HepG2 (cell line): ENCODE data around the gene MRPL38. TPM values are rescaled to one million over a fixed set of nuclear protein-coding genes. Genes with fewer than 3 reads are reported as not detected.

Source experiments
- AHR ChIP-seq: IDR thresholded peaks from 2 replicates; pipeline ENCODE4 v1.6.1; 2018; ENCODE audit warnings: missing genetic modification reagents, missing compliant biosample characterization
- ATRX ChIP-seq: sonication (generic); formaldehyde crosslinking; IDR thresholded peaks from 2 replicates; pipeline ENCODE4 v1.4.0; 2020; ENCODE audit warnings: missing genetic modification reagents, borderline replicate concordance
- FOXJ3 ChIP-seq: sonication (generic); formaldehyde crosslinking; IDR thresholded peaks from 2 replicates; pipeline ENCODE4 v1.4.0; 2020; ENCODE audit warnings: missing genetic modification reagents, mild to moderate bottlenecking, borderline replicate concordance
- GPN1 ChIP-seq: sonication (generic); formaldehyde crosslinking; IDR thresholded peaks from 2 replicates; pipeline ENCODE4 v1.5.1; 2020; ENCODE audit warnings: missing genetic modification reagents, borderline replicate concordance
- HNRNPL ChIP-seq: fragments of 200-400 bp; formaldehyde crosslinking; IDR thresholded peaks from 2 replicates; pipeline ENCODE4 v1.6.1; 2017; ENCODE audit warnings: mild to moderate bottlenecking, low read depth, low read length
- JARID2 ChIP-seq: sonication (generic); formaldehyde crosslinking; IDR thresholded peaks from 2 replicates; pipeline ENCODE4 v1.8.1; 2023; ENCODE audit warnings: missing genetic modification reagents, inconsistent platforms; ENCODE audit not compliant: insufficient replicate concordance
- MTERF4 ChIP-seq: sonication (generic); formaldehyde crosslinking; IDR thresholded peaks from 2 replicates; pipeline ENCODE4 v1.8.0; 2023; ENCODE audit warnings: mild to moderate bottlenecking, missing genetic modification reagents
- NCOR1 ChIP-seq: fragments of 200-600 bp; sonication (generic); IDR thresholded peaks from 2 replicates; pipeline ENCODE4 v1.7.0; 2017; ENCODE audit warnings: antibody characterized with exemption, low read length, borderline replicate concordance
- PATZ1 ChIP-seq: sonication (generic); formaldehyde crosslinking; IDR thresholded peaks from 2 replicates; pipeline ENCODE4 v1.4.0; 2020; ENCODE audit warnings: missing genetic modification reagents
- STAG1 ChIP-seq: sonication (generic); formaldehyde crosslinking; IDR thresholded peaks from 2 replicates; pipeline ENCODE4 v1.4.0; 2020; ENCODE audit warnings: missing genetic modification reagents
- TFE3 ChIP-seq: IDR thresholded peaks from 2 replicates; pipeline ENCODE4 v1.6.1; 2016
- ZC3H13 ChIP-seq: sonication (generic); formaldehyde crosslinking; IDR thresholded peaks from 2 replicates; pipeline ENCODE4 v1.8.1; 2023; ENCODE audit warnings: mild to moderate bottlenecking, missing genetic modification reagents, moderate library complexity
- ZNF577 ChIP-seq: sonication (generic); formaldehyde crosslinking; IDR thresholded peaks from 2 replicates; pipeline ENCODE4 v1.4.0; 2020; ENCODE audit warnings: mild to moderate bottlenecking, low read depth, missing genetic modification reagents, borderline replicate concordance
- ZNF670 ChIP-seq: sonication (generic); formaldehyde crosslinking; IDR thresholded peaks from 2 replicates; pipeline ENCODE4 v1.8.0; 2022; ENCODE audit warnings: mild to moderate bottlenecking, missing genetic modification reagents, borderline replicate concordance
- ZNF83 ChIP-seq: sonication (generic); formaldehyde crosslinking; IDR thresholded peaks from 2 replicates; pipeline ENCODE4 v1.4.0; 2020; ENCODE audit warnings: missing genetic modification reagents, mild to moderate bottlenecking, borderline replicate concordance
- ZSCAN21 ChIP-seq: sonication (generic); formaldehyde crosslinking; IDR thresholded peaks from 2 replicates; pipeline ENCODE4 v1.8.0; 2022; ENCODE audit warnings: mild to moderate bottlenecking, missing genetic modification reagents, moderate library complexity, borderline replicate concordance
- polyA plus RNA-seq, 8 experiments: library from polyadenylated mRNA; depleted of rRNA in 3 of 8; stranded (reverse) in 7 of 8; unstranded in 1 of 8; fragments of >200 nt; fragmentation: Illumina TruSeq in 4 of 8; extraction: Trizol in 4 of 8; gene quantifications; 2 replicates each; pipeline versions ENCODE4 v1.2.1 to v1.2.3, GENCODE V29; 2011 to 2016; ENCODE audit warnings: low read depth in 4 of 8, missing spikeins in 1 of 8, mixed read lengths in 1 of 8; ENCODE audit not compliant: insufficient read depth in 1 of 8
- total RNA-seq, 5 experiments: library from RNA; depleted of rRNA; stranded (reverse); fragments of >200 nt; fragmentation: Illumina TruSeq; extraction: Trizol; gene quantifications; 2 replicates each; pipeline ENCODE4 v1.2.3, GENCODE V29; 2016; ENCODE audit warnings: low read depth in 1 of 5

The MRPL38 gene
- total and polyA plus RNA-seq, 2 of the 13 experiments (the other 11 are each of a cell fraction or from before 2014, with no cell fraction given): 83.7 to 125 TPM

GRCh38 chr17:75854101-75854748 lies 50.5 kb downstream of the MRPL38 start (continued):
- TF ChIP-seq MTERF4 (CRISPR knock-in tag) (no peak), PATZ1 (CRISPR knock-in tag) (no peak), GPN1 (CRISPR knock-in tag) (no peak), STAG1 (CRISPR knock-in tag) (no peak), JARID2 (CRISPR knock-in tag) (no peak), ZSCAN21 (CRISPR knock-in tag) (no peak), AHR (CRISPR knock-in tag) (no peak), ZC3H13 (CRISPR knock-in tag) (0 out of 2 replicates have a peak, but pooled peaks have one; percentile 32), ZNF577 (CRISPR knock-in tag) (no peak), TFE3 (CRISPR knock-in tag) (no peak), ZNF670 (no peak), NCOR1 (no peak), FOXJ3 (no peak), ZNF83 (CRISPR knock-in tag) (no peak), ATRX (CRISPR knock-in tag) (no peak), HNRNPL (no peak)
